Natural killer cell (primary cell): ENCODE measurements around the gene YPEL1. TPM values are rescaled to one million over a fixed set of nuclear protein-coding genes. Genes with fewer than 3 reads are reported as not detected.

Source experiments
- ATAC-seq, 3 donors: fragments of 150-1000 bp in 2 of 3; fragments of 200-7000 bp in 1 of 3; cut with Tn5 transposase; 1 replicate in 1 of 3; 2 replicates in 2 of 3; pipeline ENCODE4 v1.10.0; 2021; ENCODE audit warnings: mild to moderate bottlenecking in 2 of 3, moderate library complexity in 2 of 3
- DNase-seq, 2 donors: peaks; one replicate each; pipeline versions ENCODE4 v3.0.0 to v3.0.0-alpha.2; 2013 to 2021; ENCODE audit warnings: mixed read lengths in 1 of 2
- H3K27ac ChIP-seq: one replicate; pipeline ENCODE4 v1.5.1; 2013; ENCODE audit warnings: mild to moderate bottlenecking, low read length
- H3K27me3 ChIP-seq: one replicate; pipeline ENCODE4 v1.6.1; 2013; ENCODE audit warnings: low read length; ENCODE audit not compliant: control insufficient read depth, insufficient read depth
- H3K36me3 ChIP-seq: one replicate; pipeline ENCODE4 v1.6.1; 2013; ENCODE audit warnings: low read length; ENCODE audit not compliant: control insufficient read depth, insufficient read depth
- H3K4me1 ChIP-seq: one replicate; pipeline ENCODE4 v1.6.1; 2013; ENCODE audit warnings: low read length; ENCODE audit not compliant: control insufficient read depth, insufficient read depth
- H3K4me3 ChIP-seq: one replicate; pipeline ENCODE4 v1.5.1; 2013; ENCODE audit warnings: low read length
- H3K9me3 ChIP-seq: one replicate; pipeline ENCODE4 v1.6.1; 2013; ENCODE audit warnings: low read length; ENCODE audit not compliant: control insufficient read depth, insufficient read depth
- H3K27ac Mint-ChIP-seq, 2 donors: one replicate each; pipeline ENCODE4 v1.8.0; 2022; ENCODE audit warnings: mild to moderate bottlenecking in 2 of 2, mixed read lengths in 2 of 2, moderate library complexity in 1 of 2
- H3K27me3 Mint-ChIP-seq, 2 donors: one replicate each; pipeline ENCODE4 v1.8.0; 2022; ENCODE audit warnings: low read depth in 2 of 2, mixed read lengths in 2 of 2
- H3K36me3 Mint-ChIP-seq: one replicate; pipeline ENCODE4 v1.8.0; 2022; ENCODE audit warnings: mixed read lengths
- H3K4me1 Mint-ChIP-seq, 2 donors: one replicate each; pipeline ENCODE4 v1.8.0; 2022; ENCODE audit warnings: mixed read lengths in 2 of 2
- H3K4me3 Mint-ChIP-seq: one replicate; pipeline ENCODE4 v1.8.0; 2022; ENCODE audit warnings: mild to moderate bottlenecking, moderate library complexity, mixed read lengths
- H3K9me3 Mint-ChIP-seq, 2 donors: one replicate each; pipeline ENCODE4 v1.8.0; 2022; ENCODE audit warnings: mixed read lengths in 2 of 2
- CTCF ChIP-seq: fragments of 200-600 bp; IDR thresholded peaks from one replicate; pipeline ENCODE4 v1.8.0; 2022; ENCODE audit warnings: antibody characterized with exemption
- WGBS: methylation state at CpG from one replicate; pipeline ENCODE4 v1.1.7; 2013; ENCODE audit warnings: missing lambda C conversion rate; ENCODE audit not compliant: insufficient coverage; 5-methylcytosine and 5-hydroxymethylcytosine counted together
- intact Hi-C: fragments of 100-400 bp; cut with micrococcal nuclease; formaldehyde crosslinking; loops from one replicate; pipeline ENCODE4 v1.14.2; 2022
- total RNA-seq, 4 donors: library from RNA; stranded (reverse); fragments of 120-200 nt in 1 of 4; gene quantifications; one replicate each; pipeline versions ENCODE4 v1.2.3 to v1.2.4, GENCODE V29; 2013 to 2022

The YPEL1 gene
- total RNA-seq, 3 donors from 2014 or later (not counting 1 experiment from before 2014, with no cell fraction given): 59.9 to 86.3 (median 68.8) TPM

GRCh38 chr22:21738081-21738480 is 2.5 kb upstream of the YPEL1 start:
- no peaks in the 10 kb centered on the region for H3K9me3 ChIP-seq
- peak in 1 of 3 donors; percentile 10 for ATAC-seq
- no peak overlapping the region for H3K4me3 ChIP-seq
- no peaks in the 10 kb centered on the region for H3K27me3 ChIP-seq
- H3K27ac ChIP-seq: peak overlapping the region; percentile 52
- Mint-ChIP-seq H3K4me3 (peak overlapping the region; percentile 79), H3K27ac (peak overlapping the region; percentile 76 to 89), H3K4me1 (peaks cover 48 to 59% of the 10 kb centered on the region in 2 donors), H3K9me3 (no peaks in the 10 kb centered on the region), H3K27me3 (no peaks in the 10 kb centered on the region), H3K36me3 (no peaks in the 10 kb centered on the region)
- intact Hi-C loops: no loop called here
- peak; percentile 29 to 51 for DNase-seq
- TF ChIP-seq CTCF: no peak
- H3K36me3 ChIP-seq: no peaks in the 10 kb centered on the region
- peaks cover 49% of the 10 kb centered on the region for H3K4me1 ChIP-seq
- WGBS: 54% methylated on average over 7 of the region's 8 CpGs

GRCh38 chr22:21736948-21737347 is 1.4 kb upstream of the YPEL1 start:
- Mint-ChIP-seq H3K4me1 (peaks cover 54 to 64% of the 10 kb centered on the region in 2 donors), H3K36me3 (no peaks in the 10 kb centered on the region), H3K27ac (peak overlapping the region; percentile 89 to 95), H3K4me3 (peak overlapping the region; percentile 40), H3K9me3 (no peaks in the 10 kb centered on the region), H3K27me3 (no peaks in the 10 kb centered on the region)
- no peak overlapping the region for H3K4me3 ChIP-seq
- H3K36me3 ChIP-seq: no peaks in the 10 kb centered on the region
- DNase-seq (peak in 1 of 2 donors; percentile 26), ATAC-seq (no peak)
- peaks cover 56% of the 10 kb centered on the region for H3K4me1 ChIP-seq
- no peak for TF ChIP-seq CTCF
- H3K27ac ChIP-seq: no peak overlapping the region
- no peaks in the 10 kb centered on the region for H3K9me3 ChIP-seq
- 93% methylated on average over 6 of the region's 9 CpGs for WGBS
- H3K27me3 ChIP-seq: no peaks in the 10 kb centered on the region
- intact Hi-C loops: no loop called here

- Histone ChIP-seq H3K4me1 (peaks cover 63% of the 10 kb centered on the region), H3K36me3 (peaks cover 2% of the 10 kb centered on the region), H3K27ac (no peak overlapping the region), H3K4me3 (peak overlapping the region; percentile 33), H3K9me3 (no peaks in the 10 kb centered on the region), H3K27me3 (no peaks in the 10 kb centered on the region)
- ATAC-seq: no peak
- no peak for DNase-seq
- no peaks in the 10 kb centered on the region for H3K36me3 Mint-ChIP-seq
- H3K4me1 Mint-ChIP-seq: peaks cover 60 to 67% of the 10 kb centered on the region in 2 donors
- H3K27me3 Mint-ChIP-seq: no peaks in the 10 kb centered on the region
- H3K27ac Mint-ChIP-seq: peak overlapping the region; percentile 95 to 96
- WGBS: 5% methylated on average over 61 of the region's 65 CpGs
- no peaks in the 10 kb centered on the region for H3K9me3 Mint-ChIP-seq
- TF ChIP-seq CTCF: no peak
- intact Hi-C loops: no loop called here
- peak overlapping the region; percentile 80 for H3K4me3 Mint-ChIP-seq
These were observed 569 bp upstream of the YPEL1 start for GRCh38 chr22:21736084-21736642.
